Activated T-cell treated with anti-CD3 and anti-CD28 coated beads for 1 hour (primary cell): ENCODE results near the gene ACP7.
"Not testable (repeated sequence)": the region's sequence is repeated elsewhere in the genome, so short reads cannot be mapped to it uniquely, and the experiment has no call there.

Experiments used
- DNase-seq: peaks from one replicate; pipeline ENCODE4 v3.0.0-alpha.2; 2020; ENCODE audit warnings: low read depth

ACP7 gene, protein sequence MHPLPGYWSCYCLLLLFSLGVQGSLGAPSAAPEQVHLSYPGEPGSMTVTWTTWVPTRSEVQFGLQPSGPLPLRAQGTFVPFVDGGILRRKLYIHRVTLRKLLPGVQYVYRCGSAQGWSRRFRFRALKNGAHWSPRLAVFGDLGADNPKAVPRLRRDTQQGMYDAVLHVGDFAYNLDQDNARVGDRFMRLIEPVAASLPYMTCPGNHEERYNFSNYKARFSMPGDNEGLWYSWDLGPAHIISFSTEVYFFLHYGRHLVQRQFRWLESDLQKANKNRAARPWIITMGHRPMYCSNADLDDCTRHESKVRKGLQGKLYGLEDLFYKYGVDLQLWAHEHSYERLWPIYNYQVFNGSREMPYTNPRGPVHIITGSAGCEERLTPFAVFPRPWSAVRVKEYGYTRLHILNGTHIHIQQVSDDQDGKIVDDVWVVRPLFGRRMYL

DNA sequence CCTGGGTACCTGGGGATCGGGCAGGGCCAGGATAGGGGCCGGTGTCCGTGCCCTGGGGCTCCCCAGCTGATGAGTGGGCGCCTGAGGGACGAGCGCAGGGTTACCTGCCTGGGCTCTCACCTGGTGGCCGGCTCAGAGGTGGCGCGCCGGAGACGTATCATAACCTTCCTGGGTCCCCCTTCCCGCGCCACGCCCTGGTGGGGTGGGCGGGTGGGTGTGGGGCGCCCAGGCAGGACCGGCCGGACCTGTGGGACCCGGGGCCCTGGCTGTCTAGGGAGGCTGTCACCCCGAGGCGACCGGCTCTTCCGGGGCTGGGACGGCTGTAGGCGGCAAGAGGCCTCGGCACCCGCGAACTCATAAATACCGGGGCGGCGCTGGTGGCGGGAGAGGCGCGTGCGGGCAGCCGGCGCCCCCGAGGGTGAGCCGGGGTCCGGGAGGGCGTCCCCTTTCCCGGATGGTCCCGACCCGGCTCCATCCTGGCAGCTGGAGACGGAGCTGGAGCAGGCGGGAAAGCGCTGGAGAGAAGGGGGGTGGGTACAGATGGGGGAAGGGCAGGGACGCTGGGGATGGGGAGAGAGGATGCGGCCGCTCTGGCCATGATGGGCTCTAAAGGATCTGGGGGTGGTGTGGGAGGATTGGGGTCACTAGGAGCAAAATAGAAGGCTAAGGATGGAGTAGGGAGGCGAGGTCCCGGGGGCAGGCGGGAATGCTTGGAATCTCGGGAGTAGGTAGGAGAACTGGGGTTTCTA is at the start of gene ACP7:
Gene ACP7 (plus strand): TSS at position 386 of the 749 bp plus-strand sequence. CDS start 902 bp downstream, outside the sequence.
- DNase-seq, result peak; percentile 14

- DNase-seq, result no peak
Measured at GRCh38 chr19:39036581-39036980, 47.6 kb upstream of the ACP7 start.

DNA sequence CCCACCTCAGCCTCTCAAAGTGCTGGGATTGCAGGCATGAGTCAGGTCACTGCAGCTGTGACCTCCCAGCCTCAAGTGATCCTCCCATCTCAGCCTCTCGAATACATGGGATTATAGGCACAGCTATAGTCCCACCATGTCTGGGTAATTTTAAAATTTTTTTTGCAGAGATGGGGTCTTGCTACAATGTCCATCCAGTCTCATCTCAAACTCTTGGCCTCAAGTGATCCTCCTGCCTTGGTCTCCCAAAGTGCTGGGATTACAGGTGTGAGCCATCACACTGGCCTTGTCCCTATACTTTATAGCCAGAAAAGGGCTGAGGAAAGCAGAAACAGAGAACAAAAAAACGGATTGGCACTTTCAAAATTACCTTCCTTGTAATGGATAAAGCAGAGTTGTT is 47.0 kb upstream of the ACP7 start:
- no peak for DNase-seq

DNA sequence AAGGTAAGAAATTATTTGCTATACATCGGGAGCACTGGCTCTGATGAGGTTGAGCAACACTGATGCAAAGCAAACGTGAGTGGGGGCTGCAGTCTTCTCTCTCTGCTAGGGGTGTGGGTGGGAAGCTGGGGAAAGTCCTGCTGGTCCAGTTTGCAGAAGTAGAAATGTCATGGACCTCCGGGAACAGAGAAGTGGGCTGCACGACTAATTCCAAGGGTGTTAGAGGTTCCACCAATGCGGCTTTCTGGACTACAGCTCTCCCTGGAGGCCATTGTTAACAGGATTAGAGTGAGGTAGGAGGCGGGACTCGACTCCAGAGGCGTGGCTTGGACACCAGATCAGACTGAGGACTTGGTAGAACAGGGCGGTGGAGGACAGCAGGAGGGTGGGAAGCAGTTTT is 46.1 kb upstream of the ACP7 start:
- no peak for DNase-seq

DNA sequence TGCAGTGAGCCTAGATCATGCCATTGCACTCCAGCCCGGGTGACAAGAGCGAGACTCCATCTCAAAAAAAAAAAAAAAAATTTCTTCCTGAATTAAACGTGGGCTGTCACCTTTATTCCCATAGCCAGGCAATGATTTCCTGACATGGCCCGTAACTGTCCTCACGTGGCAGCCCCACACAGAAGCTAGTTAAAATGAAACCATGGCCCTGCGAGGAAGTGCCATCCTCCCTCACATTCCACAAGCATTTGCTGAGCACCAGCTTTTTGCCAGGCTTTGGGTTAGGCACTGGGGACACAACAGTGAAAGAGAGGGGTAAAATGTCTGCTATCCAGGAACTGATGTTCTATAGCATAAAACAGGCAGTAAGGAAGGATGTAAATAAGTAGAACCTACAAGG is 38.7 kb upstream of the ACP7 start:
- no peak for DNase-seq

DNA sequence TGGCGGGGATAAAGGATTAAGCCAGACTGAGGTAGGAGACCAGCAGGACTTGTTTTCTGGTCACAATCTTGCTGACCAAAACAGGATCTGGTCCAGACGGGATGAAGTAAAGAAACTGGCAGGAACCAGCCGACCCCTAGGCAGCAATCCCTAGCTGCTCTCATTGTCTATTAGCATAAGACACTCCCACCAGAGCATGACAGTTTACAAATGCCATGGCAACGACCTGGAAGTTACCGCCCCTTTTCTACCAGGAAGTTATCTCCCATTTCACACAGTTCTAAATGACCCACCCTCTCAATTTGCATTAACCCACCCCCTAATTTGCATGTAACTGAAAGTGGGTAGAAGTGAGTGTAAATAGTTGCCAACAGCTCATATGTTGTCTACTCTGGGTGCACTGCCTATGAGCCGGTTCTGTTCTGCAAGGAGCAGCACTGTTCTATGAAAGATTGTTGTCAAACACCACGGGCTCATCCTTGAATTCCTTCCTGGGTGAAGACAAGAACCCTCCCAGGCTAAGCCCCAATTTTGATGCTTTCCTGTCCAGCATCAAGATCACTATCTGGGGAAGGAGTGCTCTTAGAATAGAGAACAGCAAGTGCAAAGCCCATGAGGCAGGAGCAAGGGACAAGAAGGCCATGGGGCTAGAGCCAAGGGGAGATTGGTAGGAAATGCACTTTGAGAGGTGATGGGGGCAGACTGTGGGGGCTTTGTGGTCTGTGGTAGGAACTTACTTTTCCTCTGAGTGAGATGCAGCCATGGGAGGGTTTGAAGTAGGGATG is 37.9 kb upstream of the ACP7 start:
- no peak for DNase-seq

GRCh38 chr19:39047073-39047472 is 37.1 kb upstream of the ACP7 start:
- DNase-seq, result no peak

DNA sequence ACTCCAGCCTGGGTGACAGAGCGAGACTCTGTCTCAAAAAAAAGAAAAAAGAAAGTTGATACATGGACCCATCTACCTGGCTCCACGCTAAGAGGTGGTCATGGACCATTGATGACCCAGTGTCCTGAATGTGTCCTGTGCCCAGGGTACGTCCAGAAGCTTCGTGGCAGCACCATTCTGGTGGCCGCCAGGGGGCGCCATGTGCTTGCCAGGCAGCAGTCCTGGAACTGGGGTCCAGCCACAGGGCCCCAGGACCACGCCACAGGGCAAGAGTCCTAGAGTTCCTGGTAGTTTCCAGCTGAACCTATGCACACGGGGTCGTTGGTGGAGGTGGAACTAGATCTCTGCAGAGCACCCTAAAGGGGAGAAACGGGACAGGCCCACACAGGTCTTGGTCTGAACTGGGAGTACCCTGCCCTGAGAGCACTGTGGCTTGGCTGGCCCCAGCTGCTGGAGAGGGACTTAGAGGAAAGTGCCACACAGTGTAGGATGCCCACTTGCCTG is 31.9 kb upstream of the ACP7 start:
- DNase-seq, result peak; percentile 61

GRCh38 chr19:39052846-39053245 is 31.3 kb upstream of the ACP7 start:
- DNase-seq, result no peak

GRCh38 chr19:39053276-39054090 is 30.7 kb upstream of the ACP7 start:
- no peak for DNase-seq

- DNase-seq, result no peak
Measured at GRCh38 chr19:39054091-39054470, 30.1 kb upstream of the ACP7 start.

DNA sequence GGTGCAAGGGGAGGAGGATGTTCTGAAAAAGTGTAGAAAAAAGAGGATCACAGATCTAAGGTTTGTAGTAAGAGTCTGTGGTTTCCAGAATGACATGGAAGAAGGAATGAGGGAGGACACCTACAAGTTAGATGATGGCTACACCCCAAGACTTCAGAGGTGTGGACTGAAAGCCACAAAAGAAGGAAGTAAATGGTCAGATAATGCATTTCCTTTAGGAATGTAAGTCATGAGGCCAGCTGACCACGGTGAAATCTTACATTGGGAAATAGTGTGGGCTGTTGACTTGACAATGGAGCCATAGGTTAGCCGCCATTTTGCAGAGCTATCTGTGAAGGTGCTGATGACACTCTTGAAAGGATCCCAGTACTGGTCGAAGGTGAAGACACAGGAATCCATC is 26.6 kb upstream of the ACP7 start:
- no peak for DNase-seq

DNA sequence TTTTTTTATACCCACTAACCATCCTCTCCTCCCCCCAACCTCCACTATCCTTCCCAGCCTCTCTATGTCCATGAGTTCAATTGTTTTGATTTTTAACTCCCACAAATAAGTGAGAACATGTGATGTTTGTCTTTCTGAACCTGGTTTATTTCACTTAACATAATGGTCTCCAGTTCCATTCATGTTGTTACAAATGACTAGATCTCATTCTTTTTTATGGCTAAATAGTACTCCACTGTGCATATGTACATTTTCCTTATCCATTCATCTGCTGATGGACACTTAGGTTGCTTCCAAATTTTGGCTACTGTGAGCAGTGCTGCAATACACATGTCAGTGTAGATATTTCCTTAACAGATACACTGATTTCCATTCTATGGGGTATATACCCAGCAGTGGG is 24.9 kb upstream of the ACP7 start:
- DNase-seq, result no peak

GRCh38 chr19:39060171-39060570 is 24.0 kb upstream of the ACP7 start:
- no peak for DNase-seq

DNA sequence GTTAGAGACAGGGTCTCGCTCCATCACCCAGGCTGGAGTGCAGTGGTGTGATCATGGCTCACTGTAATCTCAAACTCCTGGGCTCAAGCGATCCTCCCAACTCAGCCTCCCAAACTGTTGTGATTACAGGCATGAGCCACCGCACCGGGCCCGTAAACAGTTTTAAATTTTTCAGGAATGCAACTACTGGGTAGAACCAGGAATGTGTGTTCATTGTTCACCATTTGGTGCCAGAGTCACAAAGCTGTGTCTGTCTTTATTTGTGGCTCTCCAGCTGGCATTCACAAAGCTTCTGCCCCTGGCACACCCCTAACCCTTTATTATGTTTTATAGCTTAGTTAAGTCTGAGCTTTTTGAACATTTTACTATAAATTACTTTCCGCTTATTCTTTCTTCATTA is 19.8 kb upstream of the ACP7 start:
- DNase-seq, result no peak

DNA sequence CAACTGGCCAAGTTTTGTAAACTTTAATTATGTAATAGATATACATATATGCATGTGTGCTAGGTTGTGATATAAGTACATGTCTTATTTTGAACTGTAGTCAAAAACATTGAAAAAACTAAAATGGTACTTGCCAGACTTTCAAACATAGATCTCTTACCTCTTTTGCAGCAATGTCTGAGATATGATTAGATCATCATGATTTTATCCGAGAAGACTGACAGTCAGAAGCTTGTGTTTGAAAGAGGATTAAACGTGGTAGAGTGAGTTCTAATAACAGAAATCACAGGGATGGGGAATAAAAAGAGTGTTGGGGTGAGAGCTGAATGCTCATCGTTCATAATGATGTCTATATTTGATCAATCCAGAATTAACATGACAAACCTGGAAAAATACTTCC is 18.2 kb upstream of the ACP7 start:
- DNase-seq, result no peak

DNA sequence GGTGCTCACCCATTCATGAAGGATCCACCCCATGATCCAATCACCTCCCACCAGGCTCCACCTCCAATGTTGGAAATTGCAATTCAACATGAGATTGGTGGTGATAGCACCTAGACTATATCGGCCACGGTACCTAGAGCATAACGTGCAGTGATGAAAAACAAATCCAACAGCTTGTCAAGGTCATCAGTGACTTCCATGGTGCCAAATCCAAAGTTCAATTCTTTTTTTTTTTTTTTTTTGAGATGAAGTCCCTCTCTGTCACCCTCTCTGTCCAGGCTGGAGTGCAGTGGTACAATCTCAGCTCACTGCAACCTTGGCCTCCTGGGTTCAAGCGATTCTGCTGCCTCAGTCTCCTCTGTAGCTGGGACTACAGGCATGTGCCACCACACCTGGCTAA is 17.1 kb upstream of the ACP7 start:
- DNase-seq, result no peak

DNA sequence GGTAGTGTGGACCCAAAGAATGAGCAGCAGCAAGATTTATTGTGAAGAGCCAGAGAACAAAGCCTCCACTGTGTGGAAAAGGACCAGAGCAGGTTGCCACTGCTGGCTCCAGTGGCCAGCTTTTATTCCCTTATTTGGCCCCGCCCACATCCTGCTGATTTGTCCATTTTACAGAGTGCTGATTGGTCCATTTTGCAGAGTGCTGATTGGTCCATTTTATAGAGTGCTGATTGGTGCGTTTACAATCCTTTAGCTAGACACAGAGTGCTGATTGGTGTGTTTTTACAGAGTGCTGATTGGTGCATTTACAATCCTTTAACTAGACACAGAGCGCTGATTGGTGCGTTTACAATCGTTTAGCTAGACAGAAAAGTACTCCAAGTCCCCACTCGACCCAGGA is 15.9 kb upstream of the ACP7 start:
- DNase-seq, result not testable (repeated sequence)

- DNase-seq, result no peak
Measured at GRCh38 chr19:39070888-39071287, 13.3 kb upstream of the ACP7 start.

- no peak for DNase-seq
Measured at GRCh38 chr19:39074205-39074692, 9.9 kb upstream of the ACP7 start.

DNA sequence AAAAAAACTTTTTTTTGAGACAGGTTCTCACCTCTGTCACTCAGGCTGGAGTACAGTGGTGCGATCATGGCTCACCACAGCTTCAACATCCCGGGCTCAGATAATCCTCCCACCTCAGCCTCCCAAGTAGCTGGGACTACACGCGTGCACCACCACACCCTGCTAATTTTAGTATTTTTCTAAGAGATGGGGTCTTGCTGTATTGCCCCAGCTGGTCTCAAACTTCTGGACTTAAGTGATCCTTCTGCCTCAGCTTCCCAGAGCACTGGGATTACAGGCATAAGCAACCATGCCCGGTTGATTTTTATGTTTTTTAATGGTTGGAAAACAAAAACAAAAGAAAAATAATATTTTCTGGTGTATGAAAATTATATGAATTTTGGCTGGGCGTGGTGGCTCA is 9.2 kb upstream of the ACP7 start:
- no peak for DNase-seq
